ENCODE measurements around the gene C2orf69.

C2orf69 gene

DNA sequence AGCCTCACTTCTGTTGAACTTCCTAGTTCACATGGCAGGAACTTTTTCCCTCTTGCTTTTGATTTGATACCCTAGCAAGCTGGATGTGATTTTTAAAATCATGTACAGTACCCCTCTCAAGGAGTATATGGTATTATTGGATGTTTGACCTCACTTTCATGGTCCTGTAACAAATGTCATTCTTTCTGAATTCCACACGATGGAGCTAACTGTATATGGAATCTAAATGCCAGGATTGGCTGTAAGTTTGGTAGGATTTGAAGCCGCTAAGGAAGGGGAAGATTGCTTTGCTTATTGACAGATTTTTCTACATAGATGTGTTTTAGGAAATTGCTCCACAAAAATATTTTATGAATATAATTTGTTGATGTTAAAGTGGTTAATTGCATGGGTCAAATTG lies 62.6 kb downstream of the C2orf69 start:
- DNase-seq = no peak

DNA sequence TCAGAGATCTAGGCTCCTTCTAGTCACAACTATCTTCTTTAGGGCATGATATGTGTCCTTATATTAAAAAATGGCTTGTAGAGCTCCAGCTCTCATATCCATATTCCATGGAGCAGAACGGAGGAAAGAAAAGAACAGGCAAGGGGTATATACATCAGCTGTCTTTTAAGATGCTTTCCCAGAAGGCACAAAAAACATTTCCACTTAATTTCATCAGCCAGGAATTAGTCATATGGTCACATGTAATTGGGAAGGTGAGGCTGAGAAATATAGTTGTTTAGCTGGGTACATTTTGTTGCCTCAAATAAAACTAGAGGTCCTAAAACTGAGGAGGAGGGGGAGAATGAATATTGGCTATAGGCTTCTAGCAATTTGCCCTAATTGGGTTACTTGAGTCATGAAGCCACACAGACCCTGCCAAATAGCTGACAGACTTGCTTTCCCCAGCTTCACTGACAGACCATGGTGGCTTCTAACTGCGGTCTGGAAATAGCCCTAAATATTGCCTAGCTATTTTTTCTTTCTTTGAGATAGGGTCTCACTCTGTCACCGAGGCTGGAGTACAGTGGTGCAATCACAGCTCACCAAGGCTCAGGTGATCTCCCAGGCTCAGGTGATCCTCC lies 64.3 kb downstream of the C2orf69 start:
- no peak for DNase-seq
